IPS-11a (cell line): ENCODE results near the gene SPRN.
A peak's percentile ranks its signal among the peaks of the same experiment; 100 is the strongest.
"Not testable (repeated sequence)": the region's sequence is repeated elsewhere in the genome, so short reads cannot be mapped to it uniquely, and the experiment has no call there.

Source experiments
- H3K4me3 ChIP-seq: one replicate; pipeline ENCODE4 v1.5.1; 2013; ENCODE audit warnings: low read depth, low read length, control low read depth

SPRN gene

DNA sequence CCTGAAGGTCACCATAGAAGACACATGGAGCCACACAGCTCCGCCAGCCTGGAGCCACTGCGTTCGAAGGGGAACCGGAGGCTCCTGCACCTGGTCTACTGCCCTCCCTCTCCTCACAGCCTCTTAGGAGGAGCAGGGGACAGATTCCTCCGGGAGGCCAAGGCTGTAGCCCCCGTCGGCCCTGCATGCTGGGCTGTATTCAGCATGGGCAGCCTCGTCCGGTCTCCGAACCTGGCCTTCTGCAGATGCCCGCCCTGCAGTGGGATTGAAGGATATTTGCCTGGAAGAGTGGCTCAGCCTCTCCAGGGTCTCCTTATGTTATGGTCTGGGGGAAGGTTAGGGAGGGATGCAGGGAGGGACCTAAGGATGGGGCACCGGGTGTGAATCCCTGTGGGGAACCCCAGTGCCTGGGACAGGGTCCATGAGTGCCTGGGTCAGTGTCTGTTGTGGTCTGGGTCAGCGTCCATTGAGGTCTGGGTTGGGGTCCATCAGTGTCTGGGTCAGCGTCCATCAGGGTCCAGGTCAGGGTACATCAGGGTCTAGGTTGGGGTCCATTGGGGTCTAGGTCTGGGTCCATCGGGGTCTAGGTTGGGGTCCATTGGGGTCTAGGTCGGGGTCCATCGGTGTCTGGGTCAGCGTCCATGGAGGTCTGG, 16.3 kb upstream of the SPRN start:
- no peak overlapping the region for H3K4me3 ChIP-seq

DNA sequence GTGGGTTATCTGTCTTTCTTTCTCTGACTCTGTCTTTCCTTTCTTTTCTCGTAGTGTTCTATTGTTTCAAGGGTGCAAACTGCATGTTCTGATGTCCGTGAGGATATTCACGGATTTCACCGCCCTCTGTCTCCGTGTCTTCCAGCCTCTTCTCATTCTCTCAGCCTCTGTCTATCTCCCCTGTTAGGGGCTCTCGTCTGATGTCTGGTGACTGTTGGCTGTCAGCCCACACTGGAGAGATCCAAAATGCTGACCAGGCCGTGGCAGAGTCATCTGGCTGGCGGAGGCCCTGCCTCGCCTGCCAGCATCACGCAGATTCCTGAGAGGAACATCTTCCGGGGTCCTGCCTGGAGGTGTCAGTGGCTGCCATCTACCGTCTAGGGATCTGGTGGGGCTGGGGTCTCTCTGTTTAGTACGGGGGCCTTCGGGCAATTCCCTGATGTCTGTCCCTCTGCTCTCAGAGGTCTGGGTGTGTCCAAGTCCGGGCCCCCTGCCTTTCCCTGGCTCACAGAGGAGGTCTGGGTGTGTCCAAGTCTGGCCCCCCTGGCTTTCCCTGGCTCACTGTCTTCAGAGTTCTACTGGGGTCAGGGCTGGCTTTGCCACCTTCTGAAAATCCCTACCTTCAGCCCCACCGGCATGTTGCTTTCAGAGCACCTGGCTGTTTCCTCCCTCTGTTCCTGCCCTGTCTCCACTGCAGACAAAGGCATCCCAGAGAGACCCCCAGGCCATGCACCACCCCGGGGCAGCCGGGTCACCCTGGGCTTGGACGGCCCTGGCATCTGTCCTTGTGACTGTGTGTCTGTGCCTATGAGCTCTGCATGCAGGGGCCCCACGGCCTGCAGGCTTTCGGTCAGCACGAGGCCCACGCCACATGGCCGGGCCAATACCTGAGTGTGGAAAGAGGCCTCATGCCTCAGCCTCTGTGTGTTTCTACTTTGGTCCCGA, 15.4 kb upstream of the SPRN start:
- no peak overlapping the region for H3K4me3 ChIP-seq

DNA sequence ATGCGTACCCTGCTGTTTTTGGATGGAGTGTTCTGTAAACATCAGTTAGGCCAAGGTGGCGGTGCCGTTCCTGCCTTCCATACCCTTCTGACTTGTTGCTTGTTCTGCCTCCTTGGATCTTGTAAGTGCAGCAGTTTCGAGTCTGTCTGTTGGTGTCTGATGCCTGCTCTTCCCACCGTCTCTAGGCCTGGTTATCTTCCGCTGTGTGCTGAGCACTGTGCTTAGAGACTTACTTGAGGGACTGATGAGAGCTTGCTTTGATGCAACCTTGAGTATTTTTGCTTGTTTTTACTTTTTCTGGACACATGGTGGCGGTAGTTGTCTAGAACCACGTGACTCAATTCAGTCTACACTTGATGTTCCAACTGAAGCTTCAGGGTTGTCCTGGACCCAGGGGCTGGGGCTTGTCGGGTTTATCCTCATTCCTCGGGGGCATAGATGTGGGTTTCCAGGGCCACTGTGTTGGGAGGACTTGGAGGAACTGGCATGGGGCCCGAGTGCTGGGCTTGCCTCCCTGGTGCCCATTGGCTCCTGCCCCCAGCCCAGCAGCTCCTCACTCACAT, 14.4 kb upstream of the SPRN start:
- H3K4me3 ChIP-seq: no peak overlapping the region

DNA sequence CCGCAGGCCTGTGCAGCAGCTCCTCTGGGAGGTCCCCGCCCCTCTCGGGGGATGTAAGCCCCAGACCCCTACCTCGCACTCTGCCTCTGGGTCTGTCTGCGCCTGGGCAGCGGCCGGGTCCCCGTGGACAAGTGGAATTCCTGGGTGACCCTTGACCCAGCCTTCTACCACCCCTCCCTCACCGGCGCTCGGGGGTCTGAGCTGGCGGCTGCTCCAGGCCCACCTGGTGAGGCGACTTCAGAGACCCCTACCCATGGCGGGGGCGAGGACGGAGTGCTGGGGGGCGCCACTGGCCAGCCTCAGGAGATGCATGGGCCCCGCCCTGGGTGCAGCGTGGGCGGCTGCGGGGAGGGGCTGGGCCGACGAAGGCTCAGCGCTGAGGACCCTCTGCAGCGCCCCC, 8.4 kb upstream of the SPRN start:
- H3K4me3 ChIP-seq: not testable (repeated sequence)

DNA sequence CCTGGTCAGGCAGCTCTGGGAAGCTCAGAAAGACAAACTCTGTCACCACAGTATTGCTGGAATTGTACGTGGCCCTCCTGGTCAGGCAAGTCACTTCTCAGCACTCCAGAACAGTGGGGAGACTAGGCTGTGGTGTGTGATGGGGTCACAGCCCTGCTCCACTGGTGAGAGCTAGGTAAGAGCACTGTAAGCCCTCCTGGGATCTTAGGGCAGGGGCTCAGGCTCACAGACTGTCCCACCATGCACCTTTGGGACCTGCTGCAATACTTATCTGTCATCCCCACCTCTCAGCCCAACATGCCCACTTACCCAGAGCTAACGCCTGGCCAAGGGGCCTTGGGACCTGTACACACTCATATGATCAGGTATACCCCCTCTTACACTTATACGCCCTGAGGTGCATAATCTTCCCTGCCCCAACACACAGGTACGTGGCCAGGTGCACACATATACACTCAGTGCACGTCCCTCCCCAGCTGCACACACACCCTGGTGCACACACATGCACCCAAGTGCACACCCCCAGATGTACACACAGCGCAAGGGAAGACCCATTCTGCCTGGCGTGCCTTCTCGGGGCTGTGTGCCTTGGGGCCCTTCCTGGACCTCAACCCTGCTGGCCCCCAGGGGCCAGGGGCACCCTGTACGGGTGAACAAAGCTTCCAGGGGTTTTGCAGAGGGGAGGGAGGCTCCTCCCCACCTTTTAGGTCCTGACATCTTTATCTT, 7.6 kb upstream of the SPRN start:
- H3K4me3 ChIP-seq: not testable (repeated sequence)

DNA sequence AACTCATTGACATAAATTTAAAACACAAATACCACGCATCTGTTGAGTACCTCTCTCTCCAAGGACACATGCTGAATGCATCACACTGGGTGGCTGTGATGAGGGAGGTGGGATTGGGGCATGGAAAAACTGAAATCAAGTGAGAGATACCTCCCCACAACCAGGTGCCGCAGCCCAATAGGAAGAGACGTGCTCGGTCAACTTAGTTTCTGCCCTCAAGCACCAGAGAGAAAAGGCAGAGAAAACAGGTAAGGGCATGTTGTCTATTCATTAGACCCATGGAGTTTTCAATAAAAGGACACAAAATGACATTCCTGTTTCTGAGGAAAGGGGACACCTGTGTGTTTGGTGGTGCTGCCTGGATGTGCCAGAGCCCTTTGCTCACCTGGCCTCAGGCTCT, 5.1 kb upstream of the SPRN start:
- H3K4me3 ChIP-seq: not testable (repeated sequence)

DNA sequence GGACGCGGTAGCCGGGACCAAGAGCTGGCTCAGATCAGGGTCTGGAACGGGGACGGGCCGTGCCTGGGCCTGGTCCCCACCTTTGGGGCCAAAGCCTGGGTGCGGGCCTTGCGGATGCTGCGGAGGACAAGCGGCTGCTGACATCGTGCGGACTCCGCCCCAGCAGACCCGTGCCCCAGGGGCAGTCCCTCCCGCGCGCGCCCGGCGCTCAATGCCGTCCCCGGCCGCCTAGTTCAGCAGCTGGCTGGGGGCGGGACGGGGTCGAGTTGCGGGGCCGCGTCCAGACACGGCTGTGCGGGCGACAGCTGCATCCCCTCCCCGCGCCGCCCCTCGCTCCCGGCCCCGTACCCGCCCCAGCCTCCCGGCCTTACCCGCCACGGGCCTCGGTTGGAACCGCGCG, 323 bp downstream of the SPRN start:
- H3K4me3 ChIP-seq: not testable (repeated sequence)

DNA sequence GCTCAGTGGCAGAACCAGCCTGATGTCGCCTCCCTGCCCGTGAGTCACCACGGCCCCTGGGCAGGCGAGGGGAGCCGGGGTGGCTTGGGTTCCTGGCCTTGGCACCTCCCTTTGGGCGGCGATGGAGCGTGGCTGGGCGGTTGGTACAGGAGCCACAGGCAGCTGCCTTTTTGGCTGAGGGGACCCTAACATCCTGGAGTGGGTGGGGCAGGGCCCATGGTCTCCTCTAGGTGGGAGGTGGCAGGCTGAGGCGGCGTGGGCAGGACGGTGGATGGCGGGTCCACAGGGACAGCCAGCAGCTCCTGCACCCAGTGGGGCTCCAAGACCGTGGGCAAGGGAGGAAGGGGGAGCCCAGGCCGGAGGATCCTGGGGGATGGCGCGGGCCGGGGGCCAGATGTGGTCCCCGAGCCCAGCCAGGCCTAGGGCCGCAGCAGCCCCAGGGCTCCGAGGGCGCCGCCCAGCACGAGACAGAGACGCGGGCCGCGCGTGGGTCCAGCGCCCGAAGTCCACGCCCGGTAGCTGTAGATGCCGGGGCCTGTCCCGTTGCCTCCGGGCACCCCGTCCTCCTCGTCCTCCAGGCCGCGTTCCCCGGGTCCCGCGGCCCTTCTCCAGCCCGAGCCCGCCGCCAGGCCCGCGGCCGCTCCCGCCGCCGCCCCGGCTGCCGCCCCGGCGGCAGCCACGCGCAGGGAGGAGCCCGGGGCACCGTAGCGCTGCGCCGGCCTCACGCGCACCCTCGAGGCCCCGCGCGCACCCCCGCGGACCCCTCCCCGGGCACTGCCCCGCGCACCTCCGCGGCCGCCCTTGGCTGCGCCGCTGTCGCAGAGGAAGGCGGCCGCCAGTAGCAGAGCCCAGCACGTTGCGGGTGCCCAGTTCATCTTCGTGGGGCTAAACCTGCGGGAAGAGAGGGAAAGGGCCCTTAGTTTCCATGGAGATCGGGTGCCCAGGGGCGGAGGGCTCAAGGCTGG, 1.3 kb downstream of the SPRN start:
- H3K4me3 ChIP-seq: peak overlapping the region; percentile 4

DNA sequence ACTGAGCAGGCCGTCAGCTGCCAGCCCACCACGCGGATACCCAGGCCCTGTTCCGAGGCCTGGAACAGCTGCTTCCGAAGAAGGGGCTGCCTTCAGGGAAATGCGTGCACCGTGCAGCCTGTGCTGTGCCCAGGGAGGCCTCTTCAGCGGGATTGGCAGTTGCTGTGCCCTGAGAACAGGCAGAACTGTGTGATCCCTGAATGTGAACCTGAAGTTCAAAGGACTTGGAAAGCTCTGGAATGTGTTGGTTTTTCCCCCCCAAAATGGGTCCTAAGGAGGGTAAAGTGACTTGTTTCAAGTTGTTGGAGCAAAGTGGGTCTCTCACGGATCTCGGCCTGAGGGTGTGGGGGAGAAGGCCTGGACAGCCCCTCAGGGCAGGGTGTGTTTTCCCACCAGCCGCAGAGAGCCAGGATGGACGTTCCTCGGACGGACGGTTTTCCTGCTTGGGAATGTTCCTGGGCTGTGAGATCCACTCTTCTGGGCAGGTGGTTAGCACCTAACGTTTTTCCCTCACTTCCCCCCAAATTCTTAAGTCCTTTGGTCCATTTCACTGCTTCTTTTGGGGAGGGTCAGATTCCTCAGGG, 2.1 kb downstream of the SPRN start:
- no peak overlapping the region for H3K4me3 ChIP-seq

DNA sequence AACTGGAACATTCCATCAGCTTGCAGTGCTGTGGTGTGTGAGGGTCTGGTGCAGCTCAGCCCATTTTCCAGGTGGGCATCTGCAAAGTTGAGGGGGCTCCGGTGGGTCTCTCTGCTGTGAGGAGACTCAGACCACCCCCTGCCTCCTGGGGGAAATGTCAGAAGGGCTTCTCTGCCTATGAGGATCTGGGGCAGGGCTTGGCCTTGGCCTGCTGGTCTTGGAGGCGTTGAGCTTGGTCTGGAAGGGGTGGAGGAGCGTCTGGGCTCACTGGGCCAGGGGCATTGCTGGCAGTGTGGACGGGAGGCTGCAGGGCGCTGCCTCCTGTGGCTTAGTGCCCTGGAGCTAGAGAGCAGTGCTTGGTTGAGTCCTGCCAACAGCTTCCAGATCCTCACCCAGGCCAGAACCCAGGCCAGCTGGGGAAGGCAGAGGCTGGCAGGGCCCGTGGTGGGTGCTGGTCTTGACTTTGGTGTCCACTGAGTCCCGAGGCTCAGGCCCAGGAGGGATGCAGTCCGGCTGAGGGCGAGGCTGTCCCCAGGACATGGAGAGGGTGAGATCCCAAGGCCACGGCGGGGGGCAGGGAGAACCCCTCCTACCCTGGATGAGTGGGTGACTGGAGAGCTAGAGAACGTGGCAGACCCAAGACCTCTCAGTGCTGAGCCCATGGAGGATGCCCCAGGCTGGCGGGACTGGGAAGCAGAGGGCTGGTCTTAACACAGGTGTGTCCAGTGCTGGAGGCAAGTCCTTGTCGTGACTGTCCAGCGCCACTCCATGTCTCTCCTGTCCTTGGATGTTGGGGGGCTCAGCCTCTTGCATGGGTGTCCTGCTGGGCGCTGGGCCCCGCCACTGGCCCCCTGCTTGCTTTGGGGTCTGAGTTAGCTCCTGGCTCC, 2.8 kb downstream of the SPRN start:
- H3K4me3 ChIP-seq: no peak overlapping the region

DNA sequence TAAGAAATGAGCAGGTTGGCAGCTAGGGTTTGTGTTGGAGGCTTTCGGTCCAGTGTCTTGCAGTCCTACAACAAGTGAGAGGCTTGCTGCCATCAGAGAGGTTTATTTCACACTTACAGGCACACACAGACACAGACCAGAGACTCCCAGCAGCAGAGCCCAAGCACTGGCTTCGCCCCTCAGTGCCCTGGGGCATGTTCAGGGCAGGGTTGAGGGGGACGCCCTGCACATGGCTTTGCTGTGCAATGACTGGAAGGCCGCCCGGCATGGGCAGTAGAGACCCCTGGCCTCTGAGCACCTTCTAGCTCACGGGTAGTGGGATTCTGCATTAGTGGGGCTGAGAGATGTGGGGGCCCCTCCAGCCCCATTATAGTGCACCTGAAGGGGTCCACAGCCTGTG, 3.8 kb downstream of the SPRN start:
- no peak overlapping the region for H3K4me3 ChIP-seq

DNA sequence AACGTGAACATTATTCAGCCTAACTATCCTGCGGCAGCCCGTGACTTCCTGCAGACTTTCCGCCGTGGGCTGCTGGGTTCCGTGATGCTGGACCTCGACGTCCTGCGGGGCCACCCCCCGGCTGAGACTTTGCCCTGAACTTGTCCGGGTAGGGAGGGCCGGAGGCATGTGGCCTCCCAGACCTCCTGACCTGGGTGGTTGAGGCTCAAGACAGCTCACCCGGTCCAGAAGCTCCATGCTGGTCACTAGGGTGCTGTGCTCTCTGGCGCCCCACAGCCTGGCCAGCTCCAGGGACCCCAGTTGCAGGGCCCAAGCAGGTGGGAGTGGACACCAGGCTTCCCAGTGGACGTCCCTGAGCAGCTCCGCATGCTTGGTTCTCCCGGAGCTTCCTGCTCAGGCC, 4.4 kb downstream of the SPRN start:
- no peak overlapping the region for H3K4me3 ChIP-seq

DNA sequence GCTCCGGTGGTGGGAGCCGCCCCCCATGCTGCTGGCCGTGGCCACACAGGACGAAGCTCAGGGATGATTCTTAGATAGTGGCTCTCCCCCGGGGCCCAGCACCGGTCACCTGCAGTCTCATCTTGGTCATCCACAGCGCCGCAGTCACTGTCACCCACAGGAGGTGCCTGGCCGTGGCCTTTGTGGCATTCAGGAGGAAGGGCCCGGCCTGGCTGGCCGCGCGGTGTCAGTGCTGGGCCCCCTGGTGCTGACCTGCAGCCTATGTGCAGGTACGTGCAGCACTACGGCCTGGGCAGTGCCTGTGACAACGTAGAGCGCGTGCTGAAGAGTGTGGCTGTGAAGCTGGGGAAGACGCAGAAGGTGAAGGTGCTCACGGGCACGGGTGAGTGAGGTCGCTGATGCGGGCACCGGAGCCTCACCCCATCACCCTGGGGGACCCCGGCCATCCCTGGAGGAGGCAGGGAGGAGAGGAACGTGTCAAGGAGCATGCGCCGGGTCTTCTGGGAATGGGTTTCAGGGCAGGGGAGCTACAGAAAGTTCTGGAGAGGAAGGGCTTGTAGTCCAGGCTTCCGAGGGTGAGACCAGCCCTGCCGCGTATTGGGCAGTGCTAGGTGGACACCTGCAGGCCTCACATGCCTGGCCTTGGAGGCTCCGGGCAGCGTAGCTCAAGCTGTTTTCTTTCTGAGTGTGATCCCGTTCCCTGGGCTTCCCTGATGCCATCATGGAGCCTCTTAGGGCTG, 5.0 kb downstream of the SPRN start:
- H3K4me3 ChIP-seq: no peak overlapping the region

DNA sequence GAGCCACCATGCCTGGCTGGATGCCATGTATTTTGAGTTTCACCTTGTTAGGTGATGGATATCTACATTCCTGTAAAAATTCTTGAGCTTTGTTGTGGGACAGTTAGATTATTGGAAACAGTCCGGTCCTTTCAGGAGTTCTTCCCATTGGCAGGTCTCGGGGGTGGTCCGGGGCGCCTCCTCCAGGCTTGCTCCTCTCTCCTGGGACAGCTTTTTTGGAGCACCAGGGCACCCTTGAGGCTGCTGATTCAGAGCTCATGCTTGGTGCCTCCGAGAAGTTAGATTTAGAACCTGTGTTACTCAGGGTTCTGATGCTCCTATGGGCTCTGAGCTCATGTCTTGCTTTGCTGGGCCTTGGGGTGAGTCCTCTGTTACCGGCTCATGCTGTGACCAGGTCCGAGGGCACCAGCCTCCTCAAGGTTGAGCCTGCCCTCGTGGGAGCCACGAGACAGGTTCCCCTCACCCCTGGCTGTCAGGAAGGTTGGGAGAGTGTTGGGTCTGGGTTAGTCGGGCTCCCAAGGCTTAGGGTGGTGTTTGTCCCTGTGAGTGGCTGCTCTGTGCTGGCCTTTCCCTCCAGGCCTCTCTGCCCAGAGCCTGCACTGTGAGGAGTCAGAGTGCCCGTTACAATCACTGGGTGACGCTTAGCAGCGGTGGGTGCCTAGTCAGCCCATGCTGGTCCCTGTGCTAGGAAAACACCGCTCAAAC, 6.0 kb downstream of the SPRN start:
- H3K4me3 ChIP-seq: no peak overlapping the region

DNA sequence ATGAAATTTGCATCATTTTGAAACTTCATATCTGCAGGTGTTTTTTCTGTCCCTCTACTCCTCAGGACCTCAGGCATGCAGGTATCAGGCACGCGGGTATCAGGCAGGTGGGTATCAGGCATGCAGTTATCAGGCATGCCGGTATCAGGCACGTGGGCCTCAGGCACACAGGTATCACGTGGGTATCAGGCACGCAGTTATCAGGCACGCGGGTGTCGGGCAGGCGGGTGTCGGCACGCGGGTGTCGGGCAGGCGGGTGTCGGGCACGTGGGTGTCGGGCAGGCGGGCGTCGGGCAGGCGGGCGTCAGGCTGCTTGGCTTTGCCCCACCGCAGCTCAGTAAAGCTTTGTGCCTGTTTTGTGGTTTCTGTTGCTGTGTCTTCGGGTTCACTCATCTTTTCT, 8.7 kb downstream of the SPRN start:
- H3K4me3 ChIP-seq: no peak overlapping the region

DNA sequence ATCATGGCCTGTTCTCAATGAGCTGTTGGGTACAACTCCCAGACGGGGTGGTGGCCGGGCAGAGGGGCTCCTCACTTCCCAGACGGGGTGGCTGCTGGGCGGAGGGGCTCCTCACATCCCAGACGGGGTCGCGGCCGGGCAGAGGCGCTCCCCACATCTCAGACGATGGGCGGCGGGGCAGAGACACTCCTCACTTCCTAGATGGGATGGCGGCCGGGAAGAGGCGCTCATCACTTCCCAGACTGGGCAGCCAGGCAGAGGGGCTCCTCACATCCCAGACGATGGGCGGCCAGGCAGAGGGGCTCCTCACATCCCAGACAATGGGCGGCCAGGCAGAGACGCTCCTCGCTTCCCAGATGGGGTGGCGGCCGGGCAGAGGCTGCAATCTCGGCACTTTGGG, 10.0 kb downstream of the SPRN start:
- H3K4me3 ChIP-seq: not testable (repeated sequence)

DNA sequence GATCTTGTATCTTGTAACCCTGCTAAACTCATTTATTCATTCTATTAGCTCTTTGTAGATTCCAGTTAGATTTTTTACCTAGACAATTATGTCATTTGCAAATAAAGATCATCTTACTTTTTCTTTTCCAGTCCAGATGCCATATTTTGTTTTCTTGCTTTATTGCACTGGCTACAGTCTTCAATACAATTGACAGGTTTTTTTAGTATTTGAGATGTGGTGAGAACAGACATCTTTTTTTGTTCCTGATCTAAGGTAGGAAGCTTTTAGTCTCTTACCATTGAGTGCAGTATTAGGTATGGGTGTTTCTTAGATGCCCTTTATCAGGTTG, 12.1 kb downstream of the SPRN start:
- no peak overlapping the region for H3K4me3 ChIP-seq
